RWPE1 (cell line): ENCODE measurements around the gene AKAP11.

ENCODE experiments used
- CTCF ChIA-PET: fragments of 350-600 bp; sonication (Branson Sonifier 250); formaldehyde crosslinking; extraction: SDS; loops from one replicate; lab custom pipeline; 2021; lab: Yijun Ruan, JAX
- POLR2A ChIA-PET: fragments of 400-600 bp; formaldehyde crosslinking; extraction: SDS; loops from one replicate; lab custom pipeline; 2020; ENCODE audit warnings: antibody characterized with exemption; ENCODE audit not compliant: low non-redundant PET; lab: Yijun Ruan, JAX
- DNase-seq: peaks from one replicate; pipeline ENCODE4 v3.0.0; 2012; ENCODE audit warnings: low spot score
- H3K27ac ChIP-seq: fragments of 450-650 bp; 2 replicates; pipeline ENCODE4 v1.5.1; 2017
- CTCF ChIP-seq: fragments of 450-650 bp; conservative IDR thresholded peaks from 2 replicates; pipeline ENCODE4 v1.5.1; 2017; ENCODE audit warnings: low read depth, mild to moderate bottlenecking

AKAP11 gene

GRCh38 chr13:42277618-42278276, 5.8 kb downstream of the AKAP11 start:
- no peak overlapping the region for H3K27ac ChIP-seq
- no peak for TF ChIP-seq CTCF
- POLR2A ChIA-PET: no interaction called here
- no peak for DNase-seq
- CTCF ChIA-PET: interaction anchor here (0.6 kb wide), 1 partner anchor 988 kb away, joined by 4 read pairs; no protein-coding TSS in a partner anchor

GRCh38 chr13:42279080-42279479, 7.1 kb downstream of the AKAP11 start:
- CTCF ChIA-PET: interaction anchor here (0.7 kb wide), 1 partner anchor 32 kb away, joined by 4 read pairs; no protein-coding TSS in a partner anchor
- no peak for DNase-seq
- POLR2A ChIA-PET: no interaction called here
- H3K27ac ChIP-seq: no peak overlapping the region
- no peak for TF ChIP-seq CTCF

- ChIA-PET CTCF (no interaction called here), POLR2A (no interaction called here)
- no peak overlapping the region for H3K27ac ChIP-seq
- TF ChIP-seq CTCF: no peak
- no peak for DNase-seq
Observed at GRCh38 chr13:42279986-42280385, 8.0 kb downstream of the AKAP11 start.

GRCh38 chr13:42280537-42280936, 8.6 kb downstream of the AKAP11 start:
- H3K27ac ChIP-seq: no peak overlapping the region

GRCh38 chr13:42283574-42283973, 11.6 kb downstream of the AKAP11 start:
- no peak for DNase-seq
- POLR2A ChIA-PET: no interaction called here
- TF ChIP-seq CTCF: no peak
- CTCF ChIA-PET: no interaction called here
- no peak overlapping the region for H3K27ac ChIP-seq

More at GRCh38 chr13:42280537-42280936, 8.6 kb downstream of the AKAP11 start:
- CTCF ChIA-PET: no interaction called here
- no peak for DNase-seq
- no peak for TF ChIP-seq CTCF
- POLR2A ChIA-PET: no interaction called here

GRCh38 chr13:42284068-42284467, 12.1 kb downstream of the AKAP11 start:
- H3K27ac ChIP-seq: no peak overlapping the region
- TF ChIP-seq CTCF: no peak
- no peak for DNase-seq
- POLR2A ChIA-PET: no interaction called here
- CTCF ChIA-PET: no interaction called here
